Measurements from ENCODE around the gene NCKAP5. TPM values are rescaled to one million over a fixed set of nuclear protein-coding genes. Genes with fewer than 3 reads are reported as not detected.

The NCKAP5 gene
- total and polyA plus RNA-seq, 7 donors = 0.03 to 1.2 (median 0.22) TPM

GRCh38 chr2:132773331-132773730, 794.9 kb downstream of the NCKAP5 start:
- no peaks in the 10 kb centered on the region for H3K27me3 ChIP-seq (ENCODE audit: insufficient read depth in 3 of 3, low read length in 2 of 3)
- no peaks in the 10 kb centered on the region for H3K36me3 ChIP-seq (ENCODE audit: insufficient read depth in 1 of 2, low read depth in 1 of 2)
- DNase-seq (no peak), ATAC-seq (no peak)
- no peaks in the 10 kb centered on the region for H3K9me3 ChIP-seq
- H3K4me3 ChIP-seq = no peak overlapping the region
- intact Hi-C loops (cut with DNase I) = no loop called here
- WGBS, 3 donors = 87 to 89% (median 88%) methylated on average over 3 of the region's 3 CpGs
- H3K4me1 ChIP-seq = no peaks in the 10 kb centered on the region
- no peak for TF ChIP-seq CTCF (IDR thresholded peaks at IDR 0.05)
- no peak overlapping the region for H3K27ac ChIP-seq

GRCh38 chr2:132772340-132772739, 795.9 kb downstream of the NCKAP5 start:
- intact Hi-C loops (cut with DNase I) = no loop called here
- H3K4me3 ChIP-seq = no peak overlapping the region
- no peak for ATAC-seq
- no peaks in the 10 kb centered on the region for H3K27me3 ChIP-seq (ENCODE audit: insufficient read depth in 3 of 3, low read length in 2 of 3)
- 54 to 59% (median 57%) methylated on average over 2 of the region's 2 CpGs for WGBS, 3 donors
- H3K36me3 ChIP-seq (ENCODE audit: insufficient read depth in 1 of 2, low read depth in 1 of 2) = no peaks in the 10 kb centered on the region
- no peak overlapping the region for H3K27ac ChIP-seq
- no peak for TF ChIP-seq CTCF (IDR thresholded peaks at IDR 0.05)
- no peaks in the 10 kb centered on the region for H3K4me1 ChIP-seq
- DNase-seq = no peak
- no peaks in the 10 kb centered on the region for H3K9me3 ChIP-seq

- H3K4me1 ChIP-seq = no peaks in the 10 kb centered on the region
- ATAC-seq (no peak), DNase-seq (no peak)
- WGBS, 3 donors = 97% methylated on average over 1 of the region's 1 CpG
- no peak overlapping the region for H3K4me3 ChIP-seq
- no peaks in the 10 kb centered on the region for H3K9me3 ChIP-seq
- H3K27ac ChIP-seq = no peak overlapping the region
- intact Hi-C loops (cut with DNase I) = no loop called here
- H3K27me3 ChIP-seq (ENCODE audit: insufficient read depth in 3 of 3, low read length in 2 of 3) = no peaks in the 10 kb centered on the region
- no peaks in the 10 kb centered on the region for H3K36me3 ChIP-seq (ENCODE audit: insufficient read depth in 1 of 2, low read depth in 1 of 2)
- no peak for TF ChIP-seq CTCF (IDR thresholded peaks at IDR 0.05)
Observed at GRCh38 chr2:132766573-132766972, 801.7 kb downstream of the NCKAP5 start.

- WGBS, 3 donors = 85 to 96% (median 93%) methylated on average over 1 of the region's 1 CpG
- H3K27ac ChIP-seq = no peak overlapping the region
Observed at GRCh38 chr2:132761437-132761836, 806.8 kb downstream of the NCKAP5 start.

More at GRCh38 chr2:132761437-132761836, 806.8 kb downstream of the NCKAP5 start:
- intact Hi-C loops (cut with DNase I) = no loop called here
- DNase-seq (no peak), ATAC-seq (no peak)
- no peaks in the 10 kb centered on the region for H3K4me1 ChIP-seq
- H3K27me3 ChIP-seq (ENCODE audit: insufficient read depth in 3 of 3, low read length in 2 of 3) = no peaks in the 10 kb centered on the region
- TF ChIP-seq CTCF (IDR thresholded peaks at IDR 0.05) = no peak
- peaks cover 4% of the 10 kb centered on the region for H3K9me3 ChIP-seq
- H3K4me3 ChIP-seq = no peak overlapping the region
- no peaks in the 10 kb centered on the region for H3K36me3 ChIP-seq (ENCODE audit: insufficient read depth in 1 of 2, low read depth in 1 of 2)
